Germinal center (tissue), 1 donor: ENCODE data around the gene DCDC1.

Source experiments
- DNase-seq: peaks from one replicate; pipeline ENCODE4 v3.0.0; 2012; ENCODE audit warnings: mixed read lengths, low spot score

Gene DCDC1

GRCh38 chr11:30908272-30908671, 461.3 kb downstream of the DCDC1 start:
- DNase-seq = no peak

- DNase-seq = no peak
These were observed 466.6 kb downstream of the DCDC1 start for GRCh38 chr11:30902929-30903328.

- no peak for DNase-seq
These were observed 474.5 kb downstream of the DCDC1 start for GRCh38 chr11:30895046-30895445.

GRCh38 chr11:30893318-30893717, 476.2 kb downstream of the DCDC1 start:
- no peak for DNase-seq

GRCh38 chr11:30889143-30889794, 480.3 kb downstream of the DCDC1 start:
- DNase-seq = no peak

GRCh38 chr11:30879322-30880005, 490.1 kb downstream of the DCDC1 start:
- DNase-seq = no peak

GRCh38 chr11:30878400-30878799, 491.1 kb downstream of the DCDC1 start:
- no peak for DNase-seq

GRCh38 chr11:30876663-30877396, 492.7 kb downstream of the DCDC1 start:
- no peak for DNase-seq

GRCh38 chr11:30876228-30876627, 493.3 kb downstream of the DCDC1 start:
- DNase-seq = no peak

GRCh38 chr11:30875806-30876205, 493.7 kb downstream of the DCDC1 start:
- DNase-seq = no peak

GRCh38 chr11:30873924-30874610, 495.5 kb downstream of the DCDC1 start:
- DNase-seq = no peak

GRCh38 chr11:30868626-30869081, 500.9 kb downstream of the DCDC1 start:
- DNase-seq = no peak

- no peak for DNase-seq
These were observed 506.3 kb downstream of the DCDC1 start for GRCh38 chr11:30863209-30863608.

- no peak for DNase-seq
These were observed 508.0 kb downstream of the DCDC1 start for GRCh38 chr11:30861531-30861930.

GRCh38 chr11:30861064-30861463, 508.5 kb downstream of the DCDC1 start:
- DNase-seq = no peak

GRCh38 chr11:30860146-30860545, 509.4 kb downstream of the DCDC1 start:
- DNase-seq = no peak

GRCh38 chr11:30859669-30860068, 509.9 kb downstream of the DCDC1 start:
- DNase-seq = no peak

GRCh38 chr11:30855383-30856006, 514.0 kb downstream of the DCDC1 start:
- DNase-seq = no peak

GRCh38 chr11:30853439-30853838, 516.1 kb downstream of the DCDC1 start:
- DNase-seq = no peak

- no peak for DNase-seq
These were observed 516.9 kb downstream of the DCDC1 start for GRCh38 chr11:30852645-30853044.

- DNase-seq = no peak
These were observed 517.4 kb downstream of the DCDC1 start for GRCh38 chr11:30852091-30852490.

- DNase-seq = no peak
These were observed 532.3 kb downstream of the DCDC1 start for GRCh38 chr11:30837252-30837651.
